Measurements from ENCODE around the gene CCL11.

DNA sequence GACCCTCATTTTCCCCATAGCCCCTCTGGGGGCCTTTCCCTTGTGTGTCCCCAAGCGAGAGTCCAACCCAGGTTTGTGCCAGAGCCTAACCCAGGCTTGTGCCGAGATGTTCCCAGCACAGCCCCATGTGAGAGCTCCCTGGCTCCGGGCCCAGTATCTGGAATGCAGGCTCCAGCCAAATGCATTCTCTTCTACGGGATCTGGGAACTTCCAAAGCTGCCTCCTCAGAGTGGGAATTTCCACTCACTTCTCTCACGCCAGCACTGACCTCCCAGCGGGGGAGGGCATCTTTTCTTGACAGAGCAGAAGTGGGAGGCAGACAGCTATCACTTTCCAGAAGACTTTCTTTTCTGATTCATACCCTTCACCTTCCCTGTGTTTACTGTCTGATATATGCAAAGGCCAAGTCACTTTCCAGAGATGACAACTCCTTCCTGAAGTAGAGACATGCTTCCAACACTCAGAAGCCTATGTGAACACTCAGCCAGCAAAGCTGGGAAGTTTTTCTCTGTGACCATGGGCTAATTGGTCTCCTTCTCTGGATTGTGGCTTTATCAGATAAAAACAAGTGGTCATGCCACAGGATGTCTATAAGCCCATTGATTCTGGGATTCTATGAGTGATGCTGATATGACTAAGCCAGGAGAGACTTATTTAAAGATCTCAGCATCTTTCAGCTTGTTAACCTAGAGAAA is 33.0 kb upstream of the CCL11 start:
- TF ChIP-seq, protein P1, sequence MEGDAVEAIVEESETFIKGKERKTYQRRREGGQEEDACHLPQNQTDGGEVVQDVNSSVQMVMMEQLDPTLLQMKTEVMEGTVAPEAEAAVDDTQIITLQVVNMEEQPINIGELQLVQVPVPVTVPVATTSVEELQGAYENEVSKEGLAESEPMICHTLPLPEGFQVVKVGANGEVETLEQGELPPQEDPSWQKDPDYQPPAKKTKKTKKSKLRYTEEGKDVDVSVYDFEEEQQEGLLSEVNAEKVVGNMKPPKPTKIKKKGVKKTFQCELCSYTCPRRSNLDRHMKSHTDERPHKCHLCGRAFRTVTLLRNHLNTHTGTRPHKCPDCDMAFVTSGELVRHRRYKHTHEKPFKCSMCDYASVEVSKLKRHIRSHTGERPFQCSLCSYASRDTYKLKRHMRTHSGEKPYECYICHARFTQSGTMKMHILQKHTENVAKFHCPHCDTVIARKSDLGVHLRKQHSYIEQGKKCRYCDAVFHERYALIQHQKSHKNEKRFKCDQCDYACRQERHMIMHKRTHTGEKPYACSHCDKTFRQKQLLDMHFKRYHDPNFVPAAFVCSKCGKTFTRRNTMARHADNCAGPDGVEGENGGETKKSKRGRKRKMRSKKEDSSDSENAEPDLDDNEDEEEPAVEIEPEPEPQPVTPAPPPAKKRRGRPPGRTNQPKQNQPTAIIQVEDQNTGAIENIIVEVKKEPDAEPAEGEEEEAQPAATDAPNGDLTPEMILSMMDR (conservative IDR thresholded peaks at IDR 0.05; ENCODE audit: low read depth, low read length), result no peak
- no peak for TF ChIP-seq EZH2phosphoT487 (IDR thresholded peaks at IDR 0.05; ENCODE audit: borderline replicate concordance, low read length)

Measured in PC-3 (cell line).